Stomach (tissue), 4 donors: Measurements from ENCODE around the gene GZMH.
"Not testable (repeated sequence)": the region's sequence is repeated elsewhere in the genome, so short reads cannot be mapped to it uniquely, and the experiment has no call there.

Source experiments
- CTCF ChIP-seq, 7 experiments: fragments of 450-650 bp in 4 of 7; fragments of 200-600 bp in 3 of 7; sonication (generic) in 3 of 7; IDR thresholded peaks; one replicate each; pipeline ENCODE4 v1.5.1; 2016 to 2019; ENCODE audit warnings: antibody characterized with exemption in 7 of 7, control low read depth in 2 of 7, mild to moderate bottlenecking in 1 of 7
- EP300 ChIP-seq: sonication (generic); formaldehyde crosslinking; IDR thresholded peaks from one replicate; pipeline ENCODE4 v1.6.1; 2017; ENCODE audit warnings: antibody characterized with exemption
- POLR2A ChIP-seq, 4 donors: fragments of 450-650 bp; IDR thresholded peaks; one replicate each; pipeline ENCODE4 v1.6.1; 2016; ENCODE audit warnings: antibody characterized with exemption in 4 of 4, control low read depth in 2 of 4, mild to moderate bottlenecking in 1 of 4, moderate library complexity in 1 of 4
- POLR2AphosphoS5 ChIP-seq, 3 donors: sonication (generic); formaldehyde crosslinking; IDR thresholded peaks; one replicate each; pipeline ENCODE4 v1.6.1; 2016; ENCODE audit warnings: antibody characterized with exemption in 3 of 3

- TF ChIP-seq CTCF (IDR thresholded peaks at IDR 0.05); POLR2AphosphoS5 (IDR thresholded peaks at IDR 0.05); POLR2A (IDR thresholded peaks at IDR 0.05); EP300: not testable (repeated sequence)
These were observed 25.1 kb downstream of the GZMH start for GRCh38 chr14:24584402-24584801.
